ENCODE data around the gene ARID4B. TPM values are rescaled to one million over a fixed set of nuclear protein-coding genes. Genes with fewer than 3 reads are reported as not detected.

Gene ARID4B
- total RNA-seq, 1 donor from 2014 or later: 20.0 TPM

DNA sequence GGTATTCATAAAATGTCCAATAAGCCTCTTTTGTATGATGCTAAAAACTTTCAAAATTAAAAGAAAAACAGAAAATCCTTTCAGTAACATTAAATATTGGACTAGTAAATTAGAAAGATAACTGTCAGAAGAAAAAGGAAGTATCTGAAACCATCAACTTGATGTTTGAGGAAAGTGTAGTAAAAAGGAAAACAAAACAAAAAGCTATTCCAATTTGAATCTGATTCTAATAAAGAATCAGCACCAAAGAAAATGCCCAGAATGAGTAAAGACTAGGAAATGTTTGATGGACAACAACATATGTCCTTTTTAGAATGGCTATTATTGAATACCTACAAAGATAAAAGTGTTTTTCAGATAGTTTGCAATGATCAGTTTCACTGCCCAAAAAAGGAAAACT lies 87.0 kb downstream of the ARID4B start:
- H3K4me3 ChIP-seq (ENCODE audit: low read depth, low read length): no peak overlapping the region
- H3K27me3 ChIP-seq (ENCODE audit: control insufficient read depth, insufficient read depth, low read length): no peaks in the 10 kb centered on the region
- TF ChIP-seq, protein P1, sequence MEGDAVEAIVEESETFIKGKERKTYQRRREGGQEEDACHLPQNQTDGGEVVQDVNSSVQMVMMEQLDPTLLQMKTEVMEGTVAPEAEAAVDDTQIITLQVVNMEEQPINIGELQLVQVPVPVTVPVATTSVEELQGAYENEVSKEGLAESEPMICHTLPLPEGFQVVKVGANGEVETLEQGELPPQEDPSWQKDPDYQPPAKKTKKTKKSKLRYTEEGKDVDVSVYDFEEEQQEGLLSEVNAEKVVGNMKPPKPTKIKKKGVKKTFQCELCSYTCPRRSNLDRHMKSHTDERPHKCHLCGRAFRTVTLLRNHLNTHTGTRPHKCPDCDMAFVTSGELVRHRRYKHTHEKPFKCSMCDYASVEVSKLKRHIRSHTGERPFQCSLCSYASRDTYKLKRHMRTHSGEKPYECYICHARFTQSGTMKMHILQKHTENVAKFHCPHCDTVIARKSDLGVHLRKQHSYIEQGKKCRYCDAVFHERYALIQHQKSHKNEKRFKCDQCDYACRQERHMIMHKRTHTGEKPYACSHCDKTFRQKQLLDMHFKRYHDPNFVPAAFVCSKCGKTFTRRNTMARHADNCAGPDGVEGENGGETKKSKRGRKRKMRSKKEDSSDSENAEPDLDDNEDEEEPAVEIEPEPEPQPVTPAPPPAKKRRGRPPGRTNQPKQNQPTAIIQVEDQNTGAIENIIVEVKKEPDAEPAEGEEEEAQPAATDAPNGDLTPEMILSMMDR (IDR thresholded peaks at IDR 0.05; ENCODE audit: insufficient read depth, low read length, poor library complexity, severe bottlenecking): no peak
- no peak for DNase-seq (ENCODE audit: low read depth)
- no peaks in the 10 kb centered on the region for H3K36me3 ChIP-seq (ENCODE audit: control insufficient read depth, insufficient read depth, low read length)

GRCh38 chr1:235239851-235240250 lies 88.1 kb downstream of the ARID4B start:
- no peak for DNase-seq (ENCODE audit: low read depth)
- H3K36me3 ChIP-seq (ENCODE audit: control insufficient read depth, insufficient read depth, low read length): no peaks in the 10 kb centered on the region
- H3K4me3 ChIP-seq (ENCODE audit: low read depth, low read length): no peak overlapping the region
- TF ChIP-seq, protein P1 (IDR thresholded peaks at IDR 0.05; ENCODE audit: insufficient read depth, low read length, poor library complexity, severe bottlenecking): no peak
- no peaks in the 10 kb centered on the region for H3K27me3 ChIP-seq (ENCODE audit: control insufficient read depth, insufficient read depth, low read length)

- DNase-seq (ENCODE audit: low read depth): no peak
- H3K27me3 ChIP-seq (ENCODE audit: control insufficient read depth, insufficient read depth, low read length): no peaks in the 10 kb centered on the region
- TF ChIP-seq, protein P1 (IDR thresholded peaks at IDR 0.05; ENCODE audit: insufficient read depth, low read length, poor library complexity, severe bottlenecking): no peak
- no peaks in the 10 kb centered on the region for H3K36me3 ChIP-seq (ENCODE audit: control insufficient read depth, insufficient read depth, low read length)
- H3K4me3 ChIP-seq (ENCODE audit: low read depth, low read length): no peak overlapping the region
Measured at GRCh38 chr1:235238558-235238957, 89.4 kb downstream of the ARID4B start.

DNA sequence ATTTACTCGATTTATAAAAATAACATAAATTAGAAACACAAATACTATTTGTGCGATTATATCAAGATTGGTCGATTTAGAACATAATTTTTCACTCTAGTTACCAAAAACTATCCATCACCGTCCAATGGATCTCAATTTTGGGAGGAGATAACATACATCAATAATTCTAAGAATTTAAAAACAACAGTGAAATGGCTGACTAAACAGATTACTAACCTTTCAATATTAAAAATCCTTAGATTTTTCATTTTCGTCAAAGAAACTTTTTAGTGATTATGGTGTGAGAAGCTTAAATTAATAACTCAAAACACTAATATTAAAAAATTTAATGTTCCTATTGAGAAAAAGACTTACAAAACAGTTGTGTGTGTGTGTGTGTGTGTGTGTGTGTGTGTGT lies 91.9 kb downstream of the ARID4B start:
- H3K27me3 ChIP-seq (ENCODE audit: control insufficient read depth, insufficient read depth, low read length): no peaks in the 10 kb centered on the region
- no peak for DNase-seq (ENCODE audit: low read depth)
- H3K36me3 ChIP-seq (ENCODE audit: control insufficient read depth, insufficient read depth, low read length): no peaks in the 10 kb centered on the region
- H3K4me3 ChIP-seq (ENCODE audit: low read depth, low read length): no peak overlapping the region
- TF ChIP-seq, protein P1 (IDR thresholded peaks at IDR 0.05; ENCODE audit: insufficient read depth, low read length, poor library complexity, severe bottlenecking): no peak

DNA sequence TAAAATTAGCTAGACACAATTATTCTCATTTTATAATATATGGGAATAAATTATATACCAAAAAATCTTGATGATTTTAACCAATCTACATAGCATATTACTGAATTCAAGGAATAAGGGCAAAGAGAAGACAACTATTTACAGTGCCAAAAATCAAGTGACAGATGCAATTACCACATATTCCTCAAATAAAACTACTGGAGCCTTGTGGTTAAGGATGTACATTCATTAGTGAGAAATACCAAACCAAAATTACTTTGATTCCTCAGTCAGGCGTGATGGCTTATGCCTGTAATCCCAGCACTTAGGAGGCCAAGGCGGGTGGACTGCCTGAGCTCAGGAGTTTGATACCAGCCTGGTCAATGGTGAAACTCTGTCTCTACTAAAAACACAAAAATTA lies 98.1 kb downstream of the ARID4B start:
- TF ChIP-seq, protein P1 (IDR thresholded peaks at IDR 0.05; ENCODE audit: insufficient read depth, low read length, poor library complexity, severe bottlenecking): no peak
- H3K36me3 ChIP-seq (ENCODE audit: control insufficient read depth, insufficient read depth, low read length): no peaks in the 10 kb centered on the region
- no peak for DNase-seq (ENCODE audit: low read depth)
- no peak overlapping the region for H3K4me3 ChIP-seq (ENCODE audit: low read depth, low read length)
- no peaks in the 10 kb centered on the region for H3K27me3 ChIP-seq (ENCODE audit: control insufficient read depth, insufficient read depth, low read length)

DNA sequence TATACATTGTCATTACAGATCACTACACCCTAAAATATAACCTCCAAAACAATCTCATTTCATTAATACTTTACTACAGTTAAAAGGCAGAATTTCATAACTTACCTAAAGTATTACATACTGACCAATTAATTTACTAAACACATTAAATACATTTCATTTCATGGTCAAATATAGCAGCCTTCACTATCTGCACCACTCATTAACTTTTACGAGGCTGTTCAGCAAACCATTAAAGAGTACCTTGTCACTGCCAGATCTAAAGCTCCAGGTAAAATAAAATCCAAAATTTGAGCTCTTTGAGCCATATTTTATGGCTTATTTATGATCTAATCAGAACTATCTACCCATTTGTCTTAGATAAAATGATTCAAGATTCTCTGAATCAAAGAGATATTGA lies 100.6 kb downstream of the ARID4B start:
- TF ChIP-seq, protein P1 (IDR thresholded peaks at IDR 0.05; ENCODE audit: insufficient read depth, low read length, poor library complexity, severe bottlenecking): no peak
- Histone ChIP-seq H3K4me3 (ENCODE audit: low read depth, low read length) (no peak overlapping the region), H3K27me3 (ENCODE audit: control insufficient read depth, insufficient read depth, low read length) (no peaks in the 10 kb centered on the region), H3K36me3 (ENCODE audit: control insufficient read depth, insufficient read depth, low read length) (peaks cover 2% of the 10 kb centered on the region)
- DNase-seq (ENCODE audit: low read depth): no peak

All from kidney epithelial cell (primary cell).